Measurements from ENCODE around the gene KCNE3. TPM values are rescaled to one million over a fixed set of nuclear protein-coding genes. Genes with fewer than 3 reads are reported as not detected.

KCNE3 gene
- total and polyA plus RNA-seq, 2 experiments from 2014 or later = 2.3 to 10.6 TPM

GRCh38 chr11:74462631-74463030 is 4.7 kb downstream of the KCNE3 start:
- H3K4me2 ChIP-seq = no peak overlapping the region
- H3K27ac Mint-ChIP-seq = no peak overlapping the region
- H3K9me3 Mint-ChIP-seq = no peaks in the 10 kb centered on the region
- no peak overlapping the region for H3K4me3 Mint-ChIP-seq
- peaks cover 8% of the 10 kb centered on the region; the same call in 1 of the 2 replicates for H3K27me3 ChIP-seq (ENCODE audit: insufficient read depth)
- DNase-seq (ENCODE audit: low spot score) (no peak), ATAC-seq (no peak)
- H3K79me2 ChIP-seq (replicated peaks; ENCODE audit: insufficient read depth) = no peaks in the 10 kb centered on the region
- no peaks in the 10 kb centered on the region for H3F3A ChIP-seq (replicated peaks; ENCODE audit: low read depth)
- TF ChIP-seq POLR2AphosphoS5 (IDR thresholded peaks at IDR 0.05; ENCODE audit: low read depth) (no peak), CTCF (conservative IDR thresholded peaks at IDR 0.05; ENCODE audit: low read depth in 2 of 2) (no peak)
- H3K27ac ChIP-seq (ENCODE audit: low read depth) = no peak overlapping the region
- no peaks in the 10 kb centered on the region for H3K36me3 Mint-ChIP-seq (ENCODE audit: low read depth)
- no peak overlapping the region for H2AFZ ChIP-seq
- no peaks in the 10 kb centered on the region for H3K36me3 ChIP-seq (ENCODE audit: insufficient read depth)
- H4K20me1 ChIP-seq (replicated peaks; ENCODE audit: insufficient read depth) = no peaks in the 10 kb centered on the region
- peaks cover 10% of the 10 kb centered on the region for H3K4me1 Mint-ChIP-seq
- peaks cover 13% of the 10 kb centered on the region for H3K9me2 ChIP-seq (ENCODE audit: insufficient read depth)
- H3K4me3 ChIP-seq = no peak overlapping the region
- H3K4me1 ChIP-seq (ENCODE audit: insufficient read depth) = peaks cover 17% of the 10 kb centered on the region
- peaks cover 7% of the 10 kb centered on the region for H3K27me3 Mint-ChIP-seq (ENCODE audit: insufficient read depth, low read depth, poor library complexity)

GRCh38 chr11:74462009-74462408 is 5.3 kb downstream of the KCNE3 start:
- ATAC-seq = peak; percentile 74
- no peak overlapping the region for H3K4me3 Mint-ChIP-seq
- Histone ChIP-seq H2AFZ (no peak overlapping the region), H3K27ac (ENCODE audit: low read depth) (no peak overlapping the region), H3K9me2 (ENCODE audit: insufficient read depth) (peaks cover 13% of the 10 kb centered on the region), H4K20me1 (replicated peaks; ENCODE audit: insufficient read depth) (no peaks in the 10 kb centered on the region), H3F3A (replicated peaks; ENCODE audit: low read depth) (no peaks in the 10 kb centered on the region), H3K36me3 (ENCODE audit: insufficient read depth) (no peaks in the 10 kb centered on the region), H3K4me3 (no peak overlapping the region), H3K79me2 (replicated peaks; ENCODE audit: insufficient read depth) (no peaks in the 10 kb centered on the region), H3K27me3 (ENCODE audit: insufficient read depth) (peaks cover 8% of the 10 kb centered on the region; the same call in 1 of the 2 replicates), H3K4me1 (ENCODE audit: insufficient read depth) (peaks cover 16% of the 10 kb centered on the region), H3K4me2 (no peak overlapping the region)
- TF ChIP-seq NANOG (IDR thresholded peaks at IDR 0.05; ENCODE audit: borderline replicate concordance) (no peak), CREB1 (CRISPR knock-in tag; IDR thresholded peaks at IDR 0.05; ENCODE audit: low read depth) (no peak), EZH2phosphoT487 (IDR thresholded peaks at IDR 0.05; ENCODE audit: unreplicated experiment) (no peak), ZNF331 (CRISPR knock-in tag; IDR thresholded peaks at IDR 0.05; ENCODE audit: low read depth) (no peak), EZH2 (IDR thresholded peaks at IDR 0.05; ENCODE audit: low read depth, unreplicated experiment) (no peak), CTCF (conservative IDR thresholded peaks at IDR 0.05; ENCODE audit: low read depth in 2 of 2) (no peak), POLR2AphosphoS5 (IDR thresholded peaks at IDR 0.05; ENCODE audit: low read depth) (no peak)
- peak; percentile 11 for DNase-seq (ENCODE audit: low spot score)
- peaks cover 9% of the 10 kb centered on the region; the same call in 2 of the 3 replicates for H3K4me1 Mint-ChIP-seq
- H3K36me3 Mint-ChIP-seq (ENCODE audit: low read depth) = no peaks in the 10 kb centered on the region
- H3K27ac Mint-ChIP-seq = no peak overlapping the region
- H3K9me3 Mint-ChIP-seq = no peaks in the 10 kb centered on the region
- peaks cover 7% of the 10 kb centered on the region for H3K27me3 Mint-ChIP-seq (ENCODE audit: insufficient read depth, low read depth, poor library complexity)
